HFFc6 (cell line): ENCODE data around the gene ATP6V1G1. TPM values are rescaled to one million over a fixed set of nuclear protein-coding genes. Genes with fewer than 3 reads are reported as not detected.

Source experiments
- DNase-seq: peaks from one replicate; pipeline ENCODE4 v3.0.0-alpha.2; 2018
- H3K27ac Mint-ChIP-seq: 2 replicates; pipeline ENCODE4 v1.8.0; 2020; ENCODE audit warnings: mild to moderate bottlenecking, mixed read lengths
- H3K27me3 Mint-ChIP-seq: 2 replicates; pipeline ENCODE4 v1.8.0; 2021; ENCODE audit warnings: mild to moderate bottlenecking, moderate library complexity, mixed read lengths; ENCODE audit not compliant: insufficient read depth
- H3K36me3 Mint-ChIP-seq: 2 replicates; pipeline ENCODE4 v1.8.0; 2021; ENCODE audit warnings: low read depth, mixed read lengths
- H3K4me1 Mint-ChIP-seq: 2 replicates; pipeline ENCODE4 v1.8.0; 2020; ENCODE audit warnings: low read depth, mixed read lengths
- H3K4me3 Mint-ChIP-seq: 2 replicates; pipeline ENCODE4 v1.8.0; 2020; ENCODE audit warnings: mild to moderate bottlenecking, moderate library complexity, mixed read lengths
- H3K9me3 Mint-ChIP-seq: 2 replicates; pipeline ENCODE4 v1.8.0; 2020; ENCODE audit warnings: mild to moderate bottlenecking, mixed read lengths
- CTCF ChIP-seq: fragments of 200-600 bp; sonication (generic); IDR thresholded peaks from 2 replicates; pipeline ENCODE4 v1.5.0; 2021; ENCODE audit warnings: antibody characterized with exemption, mild to moderate bottlenecking
- total RNA-seq, 6 experiments: library from RNA; stranded (reverse); fragmentation: NEBNext Ultra II Directional; extraction: Animal tissue kit (Norgen Biotek cat#: 25700); gene quantifications; 2 replicates in 1 of 6; 3 replicates in 5 of 6; pipeline ENCODE4 v1.2.3, GENCODE V29; 2021

ATP6V1G1 gene
- total RNA-seq, 6 experiments from 2014 or later: 74.2 to 104 (median 86.5) TPM

GRCh38 chr9:114558027-114558675, 29.4 kb upstream of the ATP6V1G1 start:
- no peaks in the 10 kb centered on the region for H3K9me3 Mint-ChIP-seq
- H3K27ac Mint-ChIP-seq: no peak overlapping the region
- H3K27me3 Mint-ChIP-seq: peaks cover 7% of the 10 kb centered on the region

GRCh38 chr9:114559830-114560513, 27.6 kb upstream of the ATP6V1G1 start:
- no peak overlapping the region for H3K4me3 Mint-ChIP-seq
- H3K27me3 Mint-ChIP-seq: peaks cover 7% of the 10 kb centered on the region
- DNase-seq: no peak
- no peak for TF ChIP-seq CTCF
- H3K4me1 Mint-ChIP-seq: no peaks in the 10 kb centered on the region
- H3K27ac Mint-ChIP-seq: no peak overlapping the region
- H3K36me3 Mint-ChIP-seq: no peaks in the 10 kb centered on the region
- no peaks in the 10 kb centered on the region for H3K9me3 Mint-ChIP-seq

More at GRCh38 chr9:114558027-114558675, 29.4 kb upstream of the ATP6V1G1 start:
- Mint-ChIP-seq H3K4me1 (peaks cover 2% of the 10 kb centered on the region), H3K4me3 (no peak overlapping the region), H3K36me3 (no peaks in the 10 kb centered on the region)
- no peak for DNase-seq
- TF ChIP-seq CTCF: no peak

GRCh38 chr9:114560956-114561355, 26.6 kb upstream of the ATP6V1G1 start:
- TF ChIP-seq CTCF: no peak
- no peaks in the 10 kb centered on the region for H3K36me3 Mint-ChIP-seq
- no peaks in the 10 kb centered on the region for H3K9me3 Mint-ChIP-seq
- no peak overlapping the region for H3K4me3 Mint-ChIP-seq
- H3K4me1 Mint-ChIP-seq: peaks cover 3% of the 10 kb centered on the region
- H3K27ac Mint-ChIP-seq: no peak overlapping the region
- DNase-seq: peak; percentile 28
- H3K27me3 Mint-ChIP-seq: peaks cover 7% of the 10 kb centered on the region

- no peaks in the 10 kb centered on the region for H3K9me3 Mint-ChIP-seq
- peaks cover 7% of the 10 kb centered on the region for H3K27me3 Mint-ChIP-seq
- peaks cover 10% of the 10 kb centered on the region for H3K4me1 Mint-ChIP-seq
- no peak overlapping the region for H3K27ac Mint-ChIP-seq
- no peak for TF ChIP-seq CTCF
- no peak overlapping the region for H3K4me3 Mint-ChIP-seq
- no peaks in the 10 kb centered on the region for H3K36me3 Mint-ChIP-seq
- DNase-seq: no peak
These were observed 25.8 kb upstream of the ATP6V1G1 start for GRCh38 chr9:114561771-114562170.

- H3K4me1 Mint-ChIP-seq: peaks cover 10% of the 10 kb centered on the region
- no peak for TF ChIP-seq CTCF
- no peak overlapping the region for H3K27ac Mint-ChIP-seq
- no peak overlapping the region for H3K4me3 Mint-ChIP-seq
- peaks cover 2% of the 10 kb centered on the region for H3K27me3 Mint-ChIP-seq
- no peaks in the 10 kb centered on the region for H3K36me3 Mint-ChIP-seq
- H3K9me3 Mint-ChIP-seq: no peaks in the 10 kb centered on the region
- no peak for DNase-seq
These were observed 22.4 kb upstream of the ATP6V1G1 start for GRCh38 chr9:114565204-114565603.
